GM23338 (cell line): Measurements from ENCODE around the gene GPC5. TPM values are rescaled to one million over a fixed set of nuclear protein-coding genes. Genes with fewer than 3 reads are reported as not detected.

ENCODE experiments used
- ATAC-seq: fragments of 200-7000 bp; cut with Tn5 transposase; 3 replicates; pipeline ENCODE4 v1.9.1; 2020
- DNase-seq: peaks from one replicate; pipeline ENCODE4 v3.0.0-alpha.2; 2015; ENCODE audit warnings: low spot score
- H2AFZ ChIP-seq: fragments of 200-600 bp; sonication (generic); 2 replicates; pipeline ENCODE4 v1.8.0; 2016; ENCODE audit warnings: antibody characterized with exemption, mild to moderate bottlenecking, moderate library complexity
- H3F3A ChIP-seq: fragments of 200-600 bp; sonication (generic); replicated peaks from 2 replicates; pipeline ENCODE4 v1.8.0; 2017; ENCODE audit warnings: antibody characterized with exemption, mixed run types, low read depth
- H3K27ac ChIP-seq: fragments of 200-600 bp; sonication (generic); 2 replicates; pipeline ENCODE4 v1.6.1; 2016; ENCODE audit warnings: low read depth
- H3K27me3 ChIP-seq: fragments of 200-600 bp; sonication (generic); 2 replicates; pipeline ENCODE4 v1.8.0; 2016; ENCODE audit warnings: mild to moderate bottlenecking, mixed run types, moderate library complexity; ENCODE audit not compliant: insufficient read depth
- H3K36me3 ChIP-seq: fragments of 200-600 bp; sonication (generic); 2 replicates; pipeline ENCODE4 v1.8.0; 2016; ENCODE audit warnings: mild to moderate bottlenecking; ENCODE audit not compliant: insufficient read depth
- H3K4me1 ChIP-seq: fragments of 200-600 bp; sonication (generic); 2 replicates; pipeline ENCODE4 v1.8.0; 2016; ENCODE audit warnings: mild to moderate bottlenecking, moderate library complexity; ENCODE audit not compliant: insufficient read depth
- H3K4me2 ChIP-seq: fragments of 200-600 bp; sonication (generic); 2 replicates; pipeline ENCODE4 v1.7.1; 2017; ENCODE audit warnings: mixed run types
- H3K4me3 ChIP-seq: fragments of 200-600 bp; sonication (generic); 2 replicates; pipeline ENCODE4 v1.6.1; 2016; ENCODE audit warnings: mixed run types
- H3K79me2 ChIP-seq: fragments of 200-600 bp; sonication (generic); replicated peaks from 2 replicates; pipeline ENCODE4 v1.8.0; 2017; ENCODE audit warnings: mild to moderate bottlenecking; ENCODE audit not compliant: insufficient read depth
- H3K9me2 ChIP-seq: fragments of 200-600 bp; sonication (generic); 2 replicates; pipeline ENCODE4 v1.8.0; 2017; ENCODE audit not compliant: insufficient read depth
- H4K20me1 ChIP-seq: fragments of 200-600 bp; sonication (generic); replicated peaks from 2 replicates; pipeline ENCODE4 v1.8.0; 2017; ENCODE audit warnings: mild to moderate bottlenecking; ENCODE audit not compliant: insufficient read depth
- H3K27ac Mint-ChIP-seq: 2 replicates; pipeline ENCODE4 v1.8.0; 2020; ENCODE audit warnings: inconsistent platforms, mild to moderate bottlenecking, moderate library complexity, mixed read lengths
- H3K27me3 Mint-ChIP-seq: 3 replicates; pipeline ENCODE4 v1.8.0; 2022; ENCODE audit warnings: low read depth, mild to moderate bottlenecking, moderate library complexity, mixed read lengths, inconsistent platforms; ENCODE audit not compliant: insufficient read depth, poor library complexity
- H3K36me3 Mint-ChIP-seq: 3 replicates; pipeline ENCODE4 v1.8.0; 2021; ENCODE audit warnings: low read depth, mild to moderate bottlenecking, inconsistent platforms, moderate library complexity, mixed read lengths
- H3K4me1 Mint-ChIP-seq: 3 replicates; pipeline ENCODE4 v1.8.0; 2020; ENCODE audit warnings: mild to moderate bottlenecking, inconsistent platforms, mixed read lengths
- H3K4me3 Mint-ChIP-seq: 3 replicates; pipeline ENCODE4 v1.8.0; 2021; ENCODE audit warnings: moderate library complexity, mild to moderate bottlenecking, inconsistent platforms, mixed read lengths
- H3K9me3 Mint-ChIP-seq: 3 replicates; pipeline ENCODE4 v1.8.0; 2020; ENCODE audit warnings: moderate library complexity, mild to moderate bottlenecking, inconsistent platforms, mixed read lengths
- EZH2 ChIP-seq: fragments of 200-600 bp; sonication (generic); IDR thresholded peaks from one replicate; pipeline ENCODE4 v1.8.0; 2017; ENCODE audit warnings: antibody characterized with exemption, mild to moderate bottlenecking, low read depth; ENCODE audit not compliant: unreplicated experiment
- JUNB ChIP-seq: IDR thresholded peaks from one replicate; pipeline ENCODE4 v1.6.1; 2016; ENCODE audit warnings: antibody characterized with exemption; ENCODE audit not compliant: unreplicated experiment
- NANOG ChIP-seq: IDR thresholded peaks from 2 replicates; pipeline ENCODE4 v1.6.1; 2016; ENCODE audit warnings: antibody characterized with exemption, borderline replicate concordance
- STAT1 ChIP-seq: IDR thresholded peaks from one replicate; pipeline ENCODE4 v1.6.1; 2016; ENCODE audit warnings: antibody characterized with exemption; ENCODE audit not compliant: unreplicated experiment
- ZNF114 ChIP-seq: fragments of 250-450 bp; sonication (Bioruptor Pico); IDR thresholded peaks from 2 replicates; pipeline ENCODE4 v1.5.0; 2020; ENCODE audit warnings: mild to moderate bottlenecking, moderate library complexity
- ZNF331 ChIP-seq: fragments of 250-450 bp; sonication (Bioruptor Pico); IDR thresholded peaks from 2 replicates; pipeline ENCODE4 v1.5.0; 2020; ENCODE audit warnings: low read depth, mild to moderate bottlenecking, moderate library complexity
- polyA plus RNA-seq: library from polyadenylated mRNA; unstranded; fragments of >200 nt; fragmentation: Nextera tagmentation; extraction: Ambion mirVana; gene quantifications from 2 replicates; pipeline ENCODE4 v1.2.1, GENCODE V29; 2016
- total RNA-seq: library from RNA; depleted of rRNA; stranded (reverse); fragments of >200 nt; shearing (Covaris generic); gene quantifications from 2 replicates; pipeline ENCODE4 v1.2.3, GENCODE V29; 2014
- TF ChIP-seq, protein P1 (sequence below), 2 experiments: fragments of 200-600 bp in 1 of 2; sonication (generic) in 1 of 2; conservative IDR thresholded peaks; 2 replicates each; pipeline versions ENCODE4 v1.5.1 to v1.6.1; 2016 to 2017; ENCODE audit warnings: antibody characterized with exemption in 2 of 2, low read depth in 2 of 2, mild to moderate bottlenecking in 2 of 2, moderate library complexity in 1 of 2
- TF ChIP-seq, protein P2 (sequence below): IDR thresholded peaks from 2 replicates; pipeline ENCODE4 v1.6.1; 2016; ENCODE audit warnings: antibody characterized with exemption
- TF ChIP-seq, protein P3 (sequence below): fragments of 250-450 bp; sonication (Bioruptor Pico); IDR thresholded peaks from 2 replicates; pipeline ENCODE4 v1.5.0; 2020; ENCODE audit warnings: mild to moderate bottlenecking, moderate library complexity

The GPC5 gene
- total and polyA plus RNA-seq, 2 experiments from 2014 or later = 0.95 to 1.1 TPM

DNA sequence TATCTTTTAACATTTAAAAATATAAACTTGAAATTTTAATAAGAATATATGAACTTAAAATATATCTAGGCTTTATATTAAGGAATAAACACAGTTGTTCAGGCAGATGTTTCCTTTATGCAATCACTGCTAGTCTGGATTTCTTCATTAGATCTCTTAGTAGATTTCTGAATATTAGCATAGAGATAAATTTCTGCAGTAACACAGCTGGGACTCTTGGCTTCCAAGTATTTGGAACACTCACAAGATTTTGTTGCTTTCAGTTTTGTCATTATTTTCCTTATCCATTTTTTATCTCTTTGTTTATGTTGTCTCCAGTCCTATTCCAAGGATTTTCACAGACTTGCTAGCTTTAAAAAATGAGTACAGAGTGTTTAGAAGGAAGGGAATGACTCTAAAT is 857.1 kb downstream of the GPC5 start:
- Histone ChIP-seq H3K79me2 (no peaks in the 10 kb centered on the region), H4K20me1 (no peaks in the 10 kb centered on the region), H3F3A (no peaks in the 10 kb centered on the region), H3K4me3 (no peak overlapping the region), H3K9me2 (no peaks in the 10 kb centered on the region), H2AFZ (no peak overlapping the region), H3K27ac (no peak overlapping the region), H3K36me3 (no peaks in the 10 kb centered on the region), H3K4me1 (no peaks in the 10 kb centered on the region), H3K4me2 (no peak overlapping the region), H3K27me3 (no peaks in the 10 kb centered on the region)
- Mint-ChIP-seq H3K27ac (no peak overlapping the region), H3K4me3 (no peak overlapping the region), H3K36me3 (no peaks in the 10 kb centered on the region), H3K27me3 (no peaks in the 10 kb centered on the region), H3K9me3 (no peaks in the 10 kb centered on the region), H3K4me1 (peaks cover 8% of the 10 kb centered on the region)
- TF ChIP-seq NANOG = no peak
- TF ChIP-seq EZH2 = no peak
- no peak for TF ChIP-seq ZNF114
- no peak for TF ChIP-seq ZNF331
- TF ChIP-seq JUNB = no peak
- TF ChIP-seq, protein P1, sequence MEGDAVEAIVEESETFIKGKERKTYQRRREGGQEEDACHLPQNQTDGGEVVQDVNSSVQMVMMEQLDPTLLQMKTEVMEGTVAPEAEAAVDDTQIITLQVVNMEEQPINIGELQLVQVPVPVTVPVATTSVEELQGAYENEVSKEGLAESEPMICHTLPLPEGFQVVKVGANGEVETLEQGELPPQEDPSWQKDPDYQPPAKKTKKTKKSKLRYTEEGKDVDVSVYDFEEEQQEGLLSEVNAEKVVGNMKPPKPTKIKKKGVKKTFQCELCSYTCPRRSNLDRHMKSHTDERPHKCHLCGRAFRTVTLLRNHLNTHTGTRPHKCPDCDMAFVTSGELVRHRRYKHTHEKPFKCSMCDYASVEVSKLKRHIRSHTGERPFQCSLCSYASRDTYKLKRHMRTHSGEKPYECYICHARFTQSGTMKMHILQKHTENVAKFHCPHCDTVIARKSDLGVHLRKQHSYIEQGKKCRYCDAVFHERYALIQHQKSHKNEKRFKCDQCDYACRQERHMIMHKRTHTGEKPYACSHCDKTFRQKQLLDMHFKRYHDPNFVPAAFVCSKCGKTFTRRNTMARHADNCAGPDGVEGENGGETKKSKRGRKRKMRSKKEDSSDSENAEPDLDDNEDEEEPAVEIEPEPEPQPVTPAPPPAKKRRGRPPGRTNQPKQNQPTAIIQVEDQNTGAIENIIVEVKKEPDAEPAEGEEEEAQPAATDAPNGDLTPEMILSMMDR (conservative IDR thresholded peaks at IDR 0.05; ENCODE audit: low read depth in 2 of 2) = no peak
- TF ChIP-seq, protein P2, sequence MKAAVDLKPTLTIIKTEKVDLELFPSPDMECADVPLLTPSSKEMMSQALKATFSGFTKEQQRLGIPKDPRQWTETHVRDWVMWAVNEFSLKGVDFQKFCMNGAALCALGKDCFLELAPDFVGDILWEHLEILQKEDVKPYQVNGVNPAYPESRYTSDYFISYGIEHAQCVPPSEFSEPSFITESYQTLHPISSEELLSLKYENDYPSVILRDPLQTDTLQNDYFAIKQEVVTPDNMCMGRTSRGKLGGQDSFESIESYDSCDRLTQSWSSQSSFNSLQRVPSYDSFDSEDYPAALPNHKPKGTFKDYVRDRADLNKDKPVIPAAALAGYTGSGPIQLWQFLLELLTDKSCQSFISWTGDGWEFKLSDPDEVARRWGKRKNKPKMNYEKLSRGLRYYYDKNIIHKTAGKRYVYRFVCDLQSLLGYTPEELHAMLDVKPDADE = no peak
- TF ChIP-seq, protein P3, sequence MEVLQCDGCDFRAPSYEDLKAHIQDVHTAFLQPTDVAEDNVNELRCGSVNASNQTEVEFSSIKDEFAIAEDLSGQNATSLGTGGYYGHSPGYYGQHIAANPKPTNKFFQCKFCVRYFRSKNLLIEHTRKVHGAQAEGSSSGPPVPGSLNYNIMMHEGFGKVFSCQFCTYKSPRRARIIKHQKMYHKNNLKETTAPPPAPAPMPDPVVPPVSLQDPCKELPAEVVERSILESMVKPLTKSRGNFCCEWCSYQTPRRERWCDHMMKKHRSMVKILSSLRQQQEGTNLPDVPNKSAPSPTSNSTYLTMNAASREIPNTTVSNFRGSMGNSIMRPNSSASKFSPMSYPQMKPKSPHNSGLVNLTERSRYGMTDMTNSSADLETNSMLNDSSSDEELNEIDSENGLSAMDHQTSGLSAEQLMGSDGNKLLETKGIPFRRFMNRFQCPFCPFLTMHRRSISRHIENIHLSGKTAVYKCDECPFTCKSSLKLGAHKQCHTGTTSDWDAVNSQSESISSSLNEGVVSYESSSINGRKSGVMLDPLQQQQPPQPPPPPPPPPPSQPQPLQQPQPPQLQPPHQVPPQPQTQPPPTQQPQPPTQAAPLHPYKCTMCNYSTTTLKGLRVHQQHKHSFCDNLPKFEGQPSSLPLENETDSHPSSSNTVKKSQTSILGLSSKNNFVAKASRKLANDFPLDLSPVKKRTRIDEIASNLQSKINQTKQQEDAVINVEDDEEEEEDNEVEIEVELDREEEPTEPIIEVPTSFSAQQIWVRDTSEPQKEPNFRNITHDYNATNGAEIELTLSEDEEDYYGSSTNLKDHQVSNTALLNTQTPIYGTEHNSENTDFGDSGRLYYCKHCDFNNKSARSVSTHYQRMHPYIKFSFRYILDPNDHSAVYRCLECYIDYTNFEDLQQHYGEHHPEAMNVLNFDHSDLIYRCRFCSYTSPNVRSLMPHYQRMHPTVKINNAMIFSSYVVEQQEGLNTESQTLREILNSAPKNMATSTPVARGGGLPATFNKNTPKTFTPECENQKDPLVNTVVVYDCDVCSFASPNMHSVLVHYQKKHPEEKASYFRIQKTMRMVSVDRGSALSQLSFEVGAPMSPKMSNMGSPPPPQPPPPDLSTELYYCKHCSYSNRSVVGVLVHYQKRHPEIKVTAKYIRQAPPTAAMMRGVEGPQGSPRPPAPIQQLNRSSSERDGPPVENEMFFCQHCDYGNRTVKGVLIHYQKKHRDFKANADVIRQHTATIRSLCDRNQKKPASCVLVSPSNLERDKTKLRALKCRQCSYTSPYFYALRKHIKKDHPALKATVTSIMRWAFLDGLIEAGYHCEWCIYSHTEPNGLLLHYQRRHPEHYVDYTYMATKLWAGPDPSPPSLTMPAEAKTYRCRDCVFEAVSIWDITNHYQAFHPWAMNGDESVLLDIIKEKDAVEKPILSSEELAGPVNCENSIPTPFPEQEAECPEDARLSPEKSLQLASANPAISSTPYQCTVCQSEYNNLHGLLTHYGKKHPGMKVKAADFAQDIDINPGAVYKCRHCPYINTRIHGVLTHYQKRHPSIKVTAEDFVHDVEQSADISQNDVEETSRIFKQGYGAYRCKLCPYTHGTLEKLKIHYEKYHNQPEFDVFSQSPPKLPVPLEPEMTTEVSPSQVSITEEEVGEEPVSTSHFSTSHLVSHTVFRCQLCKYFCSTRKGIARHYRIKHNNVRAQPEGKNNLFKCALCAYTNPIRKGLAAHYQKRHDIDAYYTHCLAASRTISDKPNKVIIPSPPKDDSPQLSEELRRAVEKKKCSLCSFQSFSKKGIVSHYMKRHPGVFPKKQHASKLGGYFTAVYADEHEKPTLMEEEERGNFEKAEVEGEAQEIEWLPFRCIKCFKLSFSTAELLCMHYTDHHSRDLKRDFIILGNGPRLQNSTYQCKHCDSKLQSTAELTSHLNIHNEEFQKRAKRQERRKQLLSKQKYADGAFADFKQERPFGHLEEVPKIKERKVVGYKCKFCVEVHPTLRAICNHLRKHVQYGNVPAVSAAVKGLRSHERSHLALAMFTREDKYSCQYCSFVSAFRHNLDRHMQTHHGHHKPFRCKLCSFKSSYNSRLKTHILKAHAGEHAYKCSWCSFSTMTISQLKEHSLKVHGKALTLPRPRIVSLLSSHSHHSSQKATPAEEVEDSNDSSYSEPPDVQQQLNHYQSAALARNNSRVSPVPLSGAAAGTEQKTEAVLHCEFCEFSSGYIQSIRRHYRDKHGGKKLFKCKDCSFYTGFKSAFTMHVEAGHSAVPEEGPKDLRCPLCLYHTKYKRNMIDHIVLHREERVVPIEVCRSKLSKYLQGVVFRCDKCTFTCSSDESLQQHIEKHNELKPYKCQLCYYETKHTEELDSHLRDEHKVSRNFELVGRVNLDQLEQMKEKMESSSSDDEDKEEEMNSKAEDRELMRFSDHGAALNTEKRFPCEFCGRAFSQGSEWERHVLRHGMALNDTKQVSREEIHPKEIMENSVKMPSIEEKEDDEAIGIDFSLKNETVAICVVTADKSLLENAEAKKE (CRISPR knock-in tag) = no peak
- no peak for TF ChIP-seq STAT1
- no peak for ATAC-seq
- no peak for DNase-seq
